SIG-M5 treated with dmso at 0.1 percent for 504 hours (cell line): ENCODE measurements around the gene PFKFB3.
"Not testable (repeated sequence)": the region's sequence is repeated elsewhere in the genome, so short reads cannot be mapped to it uniquely, and the experiment has no call there.

ENCODE experiments used
- DNase-seq: peaks from one replicate; lab custom pipeline; 2025; ENCODE audit not compliant: unreplicated experiment; lab: John Stamatoyannopoulos, UW

The PFKFB3 gene

GRCh38 chr10:6234371-6234770 is 31.6 kb downstream of the PFKFB3 start:
- DNase-seq, result no peak

GRCh38 chr10:6236349-6237198 is 33.8 kb downstream of the PFKFB3 start:
- no peak for DNase-seq

- DNase-seq, result no peak
Measured at GRCh38 chr10:6237199-6237530, 34.4 kb downstream of the PFKFB3 start.

- not testable (repeated sequence) for DNase-seq
Measured at GRCh38 chr10:6238587-6239212, 36.0 kb downstream of the PFKFB3 start.

- peak; percentile 91 for DNase-seq
Measured at GRCh38 chr10:6239213-6239991, 36.7 kb downstream of the PFKFB3 start.

- DNase-seq, result no peak
Measured at GRCh38 chr10:6240254-6240653, 37.5 kb downstream of the PFKFB3 start.

- no peak for DNase-seq
Measured at GRCh38 chr10:6242089-6242488, 39.4 kb downstream of the PFKFB3 start.

- no peak for DNase-seq
Measured at GRCh38 chr10:6244510-6244909, 41.8 kb downstream of the PFKFB3 start.

GRCh38 chr10:6247041-6247712 is 44.4 kb downstream of the PFKFB3 start:
- DNase-seq, result no peak

- not testable (repeated sequence) for DNase-seq
Measured at GRCh38 chr10:6248908-6249307, 46.2 kb downstream of the PFKFB3 start.

GRCh38 chr10:6249698-6250097 is 47.0 kb downstream of the PFKFB3 start:
- no peak for DNase-seq

- DNase-seq, result no peak
Measured at GRCh38 chr10:6250745-6251144, 48.0 kb downstream of the PFKFB3 start.

- peak; percentile 60 for DNase-seq
Measured at GRCh38 chr10:6254201-6254600, 51.5 kb downstream of the PFKFB3 start.

GRCh38 chr10:6255548-6256061 is 52.9 kb downstream of the PFKFB3 start:
- DNase-seq, result no peak

GRCh38 chr10:6256439-6256838 is 53.7 kb downstream of the PFKFB3 start:
- DNase-seq, result no peak

GRCh38 chr10:6259153-6259552 is 56.4 kb downstream of the PFKFB3 start:
- no peak for DNase-seq

GRCh38 chr10:6260843-6261242 is 58.1 kb downstream of the PFKFB3 start:
- no peak for DNase-seq

- no peak for DNase-seq
Measured at GRCh38 chr10:6267941-6268340, 65.2 kb downstream of the PFKFB3 start.

- no peak for DNase-seq
Measured at GRCh38 chr10:6269432-6269831, 66.7 kb downstream of the PFKFB3 start.

GRCh38 chr10:6269953-6270867 is 67.5 kb downstream of the PFKFB3 start:
- no peak for DNase-seq
